ENCODE data around the gene RGSL1. TPM values are rescaled to one million over a fixed set of nuclear protein-coding genes. Genes with fewer than 3 reads are reported as not detected.

RGSL1 gene
- total and polyA plus RNA-seq, 2 of the 8 experiments (the other 6 are each of a cell fraction or from before 2014, with no cell fraction given): not detected

DNA sequence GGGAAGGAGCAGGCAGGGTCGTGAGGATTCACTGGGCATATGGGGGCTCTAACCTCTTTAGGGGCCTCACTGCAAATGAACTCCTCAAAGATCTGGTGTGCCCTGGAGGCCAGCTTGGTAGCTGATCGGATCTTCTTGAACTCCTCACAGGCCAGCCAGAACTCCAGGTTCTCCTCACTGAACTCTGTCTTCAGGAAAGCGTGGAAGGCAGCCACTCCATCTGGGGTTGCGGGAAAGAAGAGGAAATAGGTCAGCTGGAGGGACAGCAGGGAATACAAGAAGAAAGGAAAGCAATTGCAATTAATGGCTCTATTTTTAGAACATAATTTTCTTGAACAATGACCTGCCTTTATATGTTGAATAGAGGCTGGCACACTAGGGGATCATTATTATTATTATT is 152.0 kb downstream of the RGSL1 start:
- H2BK12ac ChIP-seq (ENCODE audit: low read depth, low read length): no peak overlapping the region
- ChIA-PET CTCF (ENCODE audit: partially characterized antibody) (interaction anchor here (0.6 to 37.1 kb wide), 33 partner anchors 9 to 517 kb away, joined by 3 to 1131 read pairs (median 5); partner anchors contain the start of genes NPL and RGS8), POLR2A (ENCODE audit: partially characterized antibody) (interaction anchor here (0.8 to 15.0 kb wide), 8 partner anchors 14 to 184 kb away, joined by 3 to 231 read pairs (median 10); partner anchors contain the start of gene NPL)
- H3K18ac ChIP-seq (ENCODE audit: extremely low read depth, low read length): no peak overlapping the region
- FAIRE-seq (no peak), DNase-seq (ENCODE audit: low read depth in 1 of 2, low spot score in 2 of 2) (no peak)
- H2AFZ ChIP-seq (ENCODE audit: low read length): no peak overlapping the region
- H2BK15ac ChIP-seq (ENCODE audit: low read length): no peak overlapping the region
- H3K9ac ChIP-seq (replicated peaks in 1 of 4; ENCODE audit: extremely low read depth in 1 of 4, low read depth in 3 of 4, low read length in 3 of 4): no peak overlapping the region
- peaks cover 0 to 31% (median 20%) of the 10 kb centered on the region in 4 experiments; a peak in 6 of 7 replicates for H3K27me3 ChIP-seq (replicated peaks in 1 of 4; ENCODE audit: control insufficient read depth in 3 of 4, extremely low read depth in 1 of 4, insufficient read depth in 3 of 4, low read length in 3 of 4)
- peaks cover 10 to 15% (median 12%) of the 10 kb centered on the region in 4 experiments; a peak in 5 of 8 replicates for H3K36me3 ChIP-seq (ENCODE audit: control insufficient read depth in 2 of 4, insufficient read depth in 4 of 4, low read length in 3 of 4)
- H3K4me2 ChIP-seq (ENCODE audit: insufficient read depth in 1 of 2, low read depth in 2 of 2, low read length in 2 of 2): peak overlapping the region in 1 of 2 experiments; percentile 76; a peak in 1 of 4 replicates
- no peak overlapping the region for H2BK120ac ChIP-seq (replicated peaks; ENCODE audit: low read depth, low read length)
- H4K20me1 ChIP-seq (replicated peaks in 1 of 2; ENCODE audit: control insufficient read depth in 1 of 2, insufficient read depth in 2 of 2, low read length in 2 of 2): peaks cover 2 to 4% of the 10 kb centered on the region in 2 experiments
- peaks cover 7% of the 10 kb centered on the region for H3K23me2 ChIP-seq (ENCODE audit: low read depth, low read length)
- WGBS, 2 experiments (ENCODE audit: extremely low coverage in 1 of 2, insufficient coverage in 1 of 2, insufficient read length in 1 of 2, insufficient replicate concordance in 2 of 2, low coverage in 1 of 2, low lambda C conversion rate in 2 of 2, missing lambda C conversion rate in 1 of 2): 70% methylated on average over 4 of the region's 4 CpGs; no CpG with 5 or more reads in 1 of the 2 experiments
- no peak overlapping the region for H2BK5ac ChIP-seq (ENCODE audit: low read depth, low read length)
- H3K4ac ChIP-seq (replicated peaks; ENCODE audit: insufficient read length, low read depth, low read length): no peak overlapping the region
- H2AK5ac ChIP-seq (ENCODE audit: low read depth, low read length): no peak overlapping the region
- no peak overlapping the region for H3K27ac ChIP-seq (ENCODE audit: low read depth, low read length)
- H4K5ac ChIP-seq (ENCODE audit: insufficient read length, low read depth, low read length): no peak overlapping the region
- H3K79me1 ChIP-seq (ENCODE audit: low read depth, low read length): no peaks in the 10 kb centered on the region
- 0 out of 2 replicates have a peak overlapping the region, but pooled peaks have one; percentile 25 for H2BK20ac ChIP-seq (ENCODE audit: low read length)
- H4K8ac ChIP-seq (ENCODE audit: extremely low read depth, insufficient read depth, low read length): no peak overlapping the region
- TF ChIP-seq KDM5A (IDR thresholded peaks at IDR 0.05; ENCODE audit: low read length): no peak
- no peak for TF ChIP-seq TCF12 (IDR thresholded peaks at IDR 0.05; ENCODE audit: low read depth, low read length)
- TF ChIP-seq, protein P1, sequence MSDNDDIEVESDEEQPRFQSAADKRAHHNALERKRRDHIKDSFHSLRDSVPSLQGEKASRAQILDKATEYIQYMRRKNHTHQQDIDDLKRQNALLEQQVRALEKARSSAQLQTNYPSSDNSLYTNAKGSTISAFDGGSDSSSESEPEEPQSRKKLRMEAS (IDR thresholded peaks at IDR 0.05): no peak
- TF ChIP-seq NRF1 (IDR thresholded peaks at IDR 0.05; ENCODE audit: low read depth, low read length): no peak
- no peak overlapping the region for H3K23ac ChIP-seq (ENCODE audit: insufficient read length)
- no peak overlapping the region for H3K14ac ChIP-seq (ENCODE audit: insufficient read length)
- H3K4me1 ChIP-seq (replicated peaks in 1 of 4; ENCODE audit: control insufficient read depth in 3 of 4, insufficient read depth in 4 of 4, low read length in 3 of 4): peaks cover 4 to 19% (median 8%) of the 10 kb centered on the region in 4 experiments
- H3K79me2 ChIP-seq (ENCODE audit: control insufficient read depth in 1 of 2, insufficient read depth in 2 of 2, low read length in 2 of 2): no peaks in the 10 kb centered on the region
- no peak overlapping the region for H3K56ac ChIP-seq (replicated peaks; ENCODE audit: insufficient read length, low read depth, low read length)
- peak overlapping the region in 1 of 4 experiments; percentile 24; a peak in 1 of 8 replicates for H3K4me3 ChIP-seq (ENCODE audit: extremely low read depth in 1 of 4, insufficient read depth in 2 of 4, low read depth in 3 of 4, low read length in 4 of 4)
- no peaks in the 10 kb centered on the region for H3K9me3 ChIP-seq (ENCODE audit: insufficient read depth in 2 of 2, low read depth in 1 of 2, low read length in 1 of 2)
- peak overlapping the region; percentile 20 for H4K91ac ChIP-seq (replicated peaks; ENCODE audit: insufficient read length, low read length)

All from H1 (cell line).